ENCODE measurements around the gene GEMIN7.

- no peak for TF ChIP-seq POLR2A (IDR thresholded peaks at IDR 0.05)
- no peak for TF ChIP-seq CTCF (IDR thresholded peaks at IDR 0.05)
- TF ChIP-seq POLR2AphosphoS5 (IDR thresholded peaks at IDR 0.05), result no peak
These were observed 54.6 kb downstream of the GEMIN7 start for GRCh38 chr19:45133661-45134060.

Measured in transverse colon (tissue), 4 donors.